ENCODE data around the gene CDC27.

DNA sequence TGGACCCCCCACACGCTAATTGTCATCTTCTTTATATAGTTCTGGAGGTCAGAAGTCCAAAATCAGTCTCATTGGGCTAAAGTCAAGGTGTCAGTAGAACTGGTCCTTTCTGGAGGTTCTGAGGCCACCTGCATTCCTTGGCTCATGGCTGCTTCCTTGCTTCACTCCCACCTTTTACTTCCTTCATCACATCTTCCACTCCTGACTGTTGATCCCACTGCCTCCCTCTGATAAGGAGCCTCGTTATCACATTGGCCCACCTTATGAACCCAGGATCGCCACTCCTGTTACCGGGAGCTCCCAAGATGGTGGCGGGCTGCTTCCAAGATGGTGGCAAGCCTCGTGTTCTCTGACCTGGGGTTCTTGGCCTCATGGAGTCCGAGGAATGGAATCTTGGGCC, 83.0 kb downstream of the CDC27 start:
- TF ChIP-seq, protein P1, sequence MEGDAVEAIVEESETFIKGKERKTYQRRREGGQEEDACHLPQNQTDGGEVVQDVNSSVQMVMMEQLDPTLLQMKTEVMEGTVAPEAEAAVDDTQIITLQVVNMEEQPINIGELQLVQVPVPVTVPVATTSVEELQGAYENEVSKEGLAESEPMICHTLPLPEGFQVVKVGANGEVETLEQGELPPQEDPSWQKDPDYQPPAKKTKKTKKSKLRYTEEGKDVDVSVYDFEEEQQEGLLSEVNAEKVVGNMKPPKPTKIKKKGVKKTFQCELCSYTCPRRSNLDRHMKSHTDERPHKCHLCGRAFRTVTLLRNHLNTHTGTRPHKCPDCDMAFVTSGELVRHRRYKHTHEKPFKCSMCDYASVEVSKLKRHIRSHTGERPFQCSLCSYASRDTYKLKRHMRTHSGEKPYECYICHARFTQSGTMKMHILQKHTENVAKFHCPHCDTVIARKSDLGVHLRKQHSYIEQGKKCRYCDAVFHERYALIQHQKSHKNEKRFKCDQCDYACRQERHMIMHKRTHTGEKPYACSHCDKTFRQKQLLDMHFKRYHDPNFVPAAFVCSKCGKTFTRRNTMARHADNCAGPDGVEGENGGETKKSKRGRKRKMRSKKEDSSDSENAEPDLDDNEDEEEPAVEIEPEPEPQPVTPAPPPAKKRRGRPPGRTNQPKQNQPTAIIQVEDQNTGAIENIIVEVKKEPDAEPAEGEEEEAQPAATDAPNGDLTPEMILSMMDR (IDR thresholded peaks at IDR 0.05 in 4 of 5, conservative IDR thresholded peaks at IDR 0.05 in 1 of 5): no peak
- TF ChIP-seq POLR2A (IDR thresholded peaks at IDR 0.05): no peak
